Measurements from ENCODE around the gene SCARB1. TPM values are rescaled to one million over a fixed set of nuclear protein-coding genes. Genes with fewer than 3 reads are reported as not detected.

Gene SCARB1
- total and polyA plus RNA-seq, 9 of the 15 experiments (the other 6 are each of a cell fraction or from before 2014, with no cell fraction given), result 0.56 to 157 (median 52.8) TPM

- TF ChIP-seq CREB5 (CRISPR knock-in tag; IDR thresholded peaks at IDR 0.05) (no peak), STAT5B (CRISPR knock-in tag; IDR thresholded peaks at IDR 0.05) (no peak), TCF15 (CRISPR knock-in tag; IDR thresholded peaks at IDR 0.05) (peak; percentile 83), MGA (IDR thresholded peaks at IDR 0.05) (peak; percentile 79), ZKSCAN1 (IDR thresholded peaks at IDR 0.05; ENCODE audit: low read depth, low read length) (no peak; the same call in 1 of the 2 replicates), ZNF77 (CRISPR knock-in tag; IDR thresholded peaks at IDR 0.05) (no peak), SMARCA4 (IDR thresholded peaks at IDR 0.05) (peak; percentile 84)
- TF ChIP-seq, protein P1, sequence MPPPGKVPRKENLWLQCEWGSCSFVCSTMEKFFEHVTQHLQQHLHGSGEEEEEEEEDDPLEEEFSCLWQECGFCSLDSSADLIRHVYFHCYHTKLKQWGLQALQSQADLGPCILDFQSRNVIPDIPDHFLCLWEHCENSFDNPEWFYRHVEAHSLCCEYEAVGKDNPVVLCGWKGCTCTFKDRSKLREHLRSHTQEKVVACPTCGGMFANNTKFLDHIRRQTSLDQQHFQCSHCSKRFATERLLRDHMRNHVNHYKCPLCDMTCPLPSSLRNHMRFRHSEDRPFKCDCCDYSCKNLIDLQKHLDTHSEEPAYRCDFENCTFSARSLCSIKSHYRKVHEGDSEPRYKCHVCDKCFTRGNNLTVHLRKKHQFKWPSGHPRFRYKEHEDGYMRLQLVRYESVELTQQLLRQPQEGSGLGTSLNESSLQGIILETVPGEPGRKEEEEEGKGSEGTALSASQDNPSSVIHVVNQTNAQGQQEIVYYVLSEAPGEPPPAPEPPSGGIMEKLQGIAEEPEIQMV (tag; conservative IDR thresholded peaks at IDR 0.05; ENCODE audit: low read depth), result peak; percentile 67; the same call in 1 of the 2 replicates
Measured at GRCh38 chr12:124867401-124867930, 3.8 kb upstream of the SCARB1 start (continued).
